Stimulated activated CD8-positive, alpha-beta memory T cell treated with anti-CD3 and anti-CD28 coated beads, Interleukin-15, amount 100 ng/mL, for 1 hour (primary cell): ENCODE results near the gene SREK1IP1.

ENCODE experiments used
- DNase-seq: peaks from one replicate; pipeline ENCODE4 v3.0.0-alpha.2; 2020; ENCODE audit warnings: low read depth

The SREK1IP1 gene

GRCh38 chr5:64680289-64680688, 88.2 kb downstream of the SREK1IP1 start:
- no peak for DNase-seq

DNA sequence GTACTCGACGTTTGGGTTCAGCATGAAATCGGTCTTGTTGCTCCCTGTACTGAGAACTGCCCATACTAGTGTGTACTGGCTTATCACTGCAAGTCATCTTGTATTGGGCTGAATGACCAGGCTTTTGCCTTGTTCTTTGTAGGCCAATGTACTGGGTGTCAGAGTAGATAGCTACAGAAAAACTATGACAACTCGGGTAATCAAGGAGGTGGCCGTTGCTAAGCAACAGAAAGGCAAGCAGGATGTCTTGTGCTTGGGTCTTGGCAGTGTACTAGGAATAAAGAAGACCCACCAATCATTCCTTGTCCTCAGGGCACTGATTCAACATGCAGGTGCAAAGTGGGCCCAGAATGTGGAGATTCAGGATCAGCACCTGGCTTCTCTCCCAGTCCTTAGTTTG, 90.1 kb downstream of the SREK1IP1 start:
- no peak for DNase-seq

DNA sequence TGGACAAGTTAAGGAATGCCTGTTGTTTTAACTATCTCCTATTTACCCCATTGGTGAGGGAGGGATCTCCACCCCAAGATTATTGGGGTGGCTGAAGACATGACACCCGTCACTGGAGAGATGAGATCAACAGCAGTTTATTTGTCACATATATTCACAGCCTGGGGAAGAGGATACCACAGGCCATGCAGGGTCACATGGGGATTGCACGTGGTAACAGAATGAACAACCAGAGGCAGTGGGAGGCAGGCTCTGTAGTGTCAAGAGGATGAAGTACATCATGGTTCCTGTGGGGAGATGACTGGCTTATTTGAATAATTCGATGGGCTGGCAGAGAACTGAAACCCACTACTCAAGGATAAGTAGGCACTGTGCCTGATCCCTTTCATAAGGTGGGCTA, 96.8 kb downstream of the SREK1IP1 start:
- no peak for DNase-seq

- no peak for DNase-seq
Measured at GRCh38 chr5:64670277-64670676, 98.2 kb downstream of the SREK1IP1 start.
